NCI-H1092 (cell line): ENCODE data around the gene WDR47.

Source experiments
- DNase-seq: peaks from one replicate; lab custom pipeline; 2025; lab: John Stamatoyannopoulos, UW

Gene WDR47

GRCh38 chr1:109041621-109042468 lies at the start of gene WDR47:
Gene WDR47, minus strand, starts transcription at chr1:109042102. Its CDS starts 18,590 bp downstream, at chr1:109023512.
- peak; percentile 91 for DNase-seq

GRCh38 chr1:109091078-109091838 lies 49.4 kb upstream of the WDR47 start:
- no peak for DNase-seq

GRCh38 chr1:109090196-109091077 lies 48.5 kb upstream of the WDR47 start, which contains the start of gene TMEM167B:
Gene TMEM167B, plus strand, starts transcription at chr1:109090764. Its CDS starts 109 bp downstream, at chr1:109090873.
- DNase-seq, result peak; percentile 82

GRCh38 chr1:109089242-109090015 lies 47.5 kb upstream of the WDR47 start:
- DNase-seq, result peak; percentile 85

GRCh38 chr1:109084563-109085517 lies 42.9 kb upstream of the WDR47 start:
- no peak for DNase-seq

GRCh38 chr1:109083923-109084322 lies 42.0 kb upstream of the WDR47 start:
- no peak for DNase-seq

- no peak for DNase-seq
Observed at GRCh38 chr1:109083501-109083900, 41.6 kb upstream of the WDR47 start.

GRCh38 chr1:109080441-109081082 lies 38.7 kb upstream of the WDR47 start:
- DNase-seq, result no peak

- no peak for DNase-seq
Observed at GRCh38 chr1:109079240-109079622, 37.3 kb upstream of the WDR47 start.

GRCh38 chr1:109078317-109078716 lies 36.4 kb upstream of the WDR47 start:
- no peak for DNase-seq

GRCh38 chr1:109075531-109076490 lies 33.9 kb upstream of the WDR47 start, which contains the start of gene TAF13:
Gene TAF13, minus strand, starts transcription at chr1:109076003. Its CDS starts 56 bp downstream, at chr1:109075947.
- peak; percentile 94 for DNase-seq

- no peak for DNase-seq
Observed at GRCh38 chr1:109069294-109069693, 27.4 kb upstream of the WDR47 start.

- no peak for DNase-seq
Observed at GRCh38 chr1:109067883-109068282, 26.0 kb upstream of the WDR47 start.

GRCh38 chr1:109065137-109065536 lies 23.2 kb upstream of the WDR47 start:
- no peak for DNase-seq

GRCh38 chr1:109061183-109061582 lies 19.3 kb upstream of the WDR47 start:
- DNase-seq, result no peak

- no peak for DNase-seq
Observed at GRCh38 chr1:109060707-109061106, 18.8 kb upstream of the WDR47 start.

- DNase-seq, result no peak
Observed at GRCh38 chr1:109059026-109059425, 17.1 kb upstream of the WDR47 start.

- no peak for DNase-seq
Observed at GRCh38 chr1:109056064-109056463, 14.2 kb upstream of the WDR47 start.
